BJ (cell line): ENCODE data around the gene CLSTN2. TPM values are rescaled to one million over a fixed set of nuclear protein-coding genes. Genes with fewer than 3 reads are reported as not detected.

Experiments
- CTCF ChIA-PET: fragments of 350-600 bp; formaldehyde crosslinking; extraction: SDS; loops from one replicate; lab custom pipeline; 2021; ENCODE audit warnings: antibody characterized with exemption, inconsistent platforms; lab: Yijun Ruan, JAX
- POLR2A ChIA-PET: fragments of 300-600 bp; sonication (Branson Sonifier 250); formaldehyde crosslinking; extraction: SDS; loops from one replicate; lab custom pipeline; 2021; ENCODE audit warnings: antibody characterized with exemption; lab: Charles Lee
- DNase-seq: peaks from one replicate; pipeline ENCODE4 v3.0.0-alpha.2; 2011; ENCODE audit warnings: low read depth
- H3K27me3 ChIP-seq: 2 replicates; pipeline ENCODE4 v1.6.0; 2011; ENCODE audit warnings: low read length; ENCODE audit not compliant: control insufficient read depth, insufficient read depth
- H3K36me3 ChIP-seq: 2 replicates; pipeline ENCODE4 v1.5.1; 2011; ENCODE audit warnings: low read length; ENCODE audit not compliant: control insufficient read depth, insufficient read depth
- H3K4me3 ChIP-seq: 2 replicates; pipeline ENCODE4 v1.5.1; 2011; ENCODE audit warnings: low read depth, mild to moderate bottlenecking, control low read depth, low read length
- polyA plus RNA-seq: library from polyadenylated mRNA; depleted of rRNA; stranded (reverse); fragments of >200 nt; gene quantifications from 2 replicates; pipeline ENCODE4 v1.2.3, GENCODE V29; 2011
- TF ChIP-seq, protein P1 (sequence below): IDR thresholded peaks from 2 replicates; pipeline ENCODE4 v1.5.1; 2011; ENCODE audit warnings: low read depth, mild to moderate bottlenecking, control low read depth, inconsistent platforms, low read length, moderate library complexity; ENCODE audit not compliant: insufficient read depth

CLSTN2 gene
- polyA plus RNA-seq, 1 experiment, result 1.8 TPM

DNA sequence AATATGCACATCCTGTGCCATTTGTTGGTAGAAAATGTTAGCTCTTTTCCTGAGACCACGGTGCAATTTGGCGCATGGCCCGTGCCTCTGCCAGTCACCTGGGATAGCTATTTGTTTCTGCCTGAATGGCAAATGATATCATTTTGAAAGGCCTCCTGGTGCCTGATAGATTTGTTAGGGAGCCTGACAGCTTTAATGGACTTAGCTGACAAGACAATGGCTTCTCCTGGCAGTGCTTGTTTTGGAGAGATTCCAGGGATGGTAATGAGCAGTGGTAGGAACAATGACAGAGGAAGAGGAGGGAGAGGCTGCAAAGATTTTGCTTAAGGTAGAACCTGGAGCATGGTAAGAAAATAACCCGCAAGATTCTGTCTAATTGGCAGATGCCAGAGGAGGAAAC, 268.5 kb downstream of the CLSTN2 start:
- no peak overlapping the region for H3K4me3 ChIP-seq
- H3K27me3 ChIP-seq, result no peaks in the 10 kb centered on the region
- CTCF ChIA-PET, result no interaction called here

DNA sequence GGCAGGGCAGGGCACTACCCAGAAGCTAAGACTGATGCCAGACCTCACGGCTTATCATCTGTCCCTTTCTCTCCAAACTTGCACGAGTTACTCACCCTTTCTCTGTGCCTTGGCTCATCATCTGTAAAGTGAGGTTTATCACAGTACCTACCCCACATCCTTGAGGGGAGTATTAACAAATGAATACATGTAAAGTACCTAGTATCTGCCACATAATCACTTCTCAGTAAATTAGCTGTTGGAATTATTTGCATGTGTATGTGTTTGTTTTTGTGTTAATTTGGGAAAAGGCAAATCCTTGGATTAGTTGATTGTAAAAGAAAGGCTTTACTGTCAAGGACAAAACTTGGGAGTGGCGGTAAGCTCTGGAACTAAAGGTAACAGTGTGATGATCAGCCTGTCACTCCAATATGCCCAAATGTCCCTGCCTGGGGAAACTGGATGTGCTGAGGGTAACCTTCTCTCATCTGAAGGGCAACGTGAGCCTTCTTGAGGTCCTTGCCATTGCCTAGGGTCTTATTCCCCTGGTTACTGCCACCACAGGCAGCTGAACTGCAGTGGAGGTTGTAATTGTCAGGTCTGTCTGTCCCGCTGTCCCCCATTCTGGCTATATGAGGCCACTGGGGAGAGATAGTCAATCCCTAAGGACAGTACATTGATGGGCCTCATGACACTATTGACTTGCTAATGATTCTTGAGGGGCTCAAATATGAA, 269.4 kb downstream of the CLSTN2 start:
- no peaks in the 10 kb centered on the region for H3K36me3 ChIP-seq
- DNase-seq, result no peak
- TF ChIP-seq, protein P1, sequence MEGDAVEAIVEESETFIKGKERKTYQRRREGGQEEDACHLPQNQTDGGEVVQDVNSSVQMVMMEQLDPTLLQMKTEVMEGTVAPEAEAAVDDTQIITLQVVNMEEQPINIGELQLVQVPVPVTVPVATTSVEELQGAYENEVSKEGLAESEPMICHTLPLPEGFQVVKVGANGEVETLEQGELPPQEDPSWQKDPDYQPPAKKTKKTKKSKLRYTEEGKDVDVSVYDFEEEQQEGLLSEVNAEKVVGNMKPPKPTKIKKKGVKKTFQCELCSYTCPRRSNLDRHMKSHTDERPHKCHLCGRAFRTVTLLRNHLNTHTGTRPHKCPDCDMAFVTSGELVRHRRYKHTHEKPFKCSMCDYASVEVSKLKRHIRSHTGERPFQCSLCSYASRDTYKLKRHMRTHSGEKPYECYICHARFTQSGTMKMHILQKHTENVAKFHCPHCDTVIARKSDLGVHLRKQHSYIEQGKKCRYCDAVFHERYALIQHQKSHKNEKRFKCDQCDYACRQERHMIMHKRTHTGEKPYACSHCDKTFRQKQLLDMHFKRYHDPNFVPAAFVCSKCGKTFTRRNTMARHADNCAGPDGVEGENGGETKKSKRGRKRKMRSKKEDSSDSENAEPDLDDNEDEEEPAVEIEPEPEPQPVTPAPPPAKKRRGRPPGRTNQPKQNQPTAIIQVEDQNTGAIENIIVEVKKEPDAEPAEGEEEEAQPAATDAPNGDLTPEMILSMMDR, result no peak
- H3K4me3 ChIP-seq, result no peak overlapping the region
- ChIA-PET POLR2A (no interaction called here), CTCF (no interaction called here)
- no peaks in the 10 kb centered on the region for H3K27me3 ChIP-seq

More for the DNA sequence above, 268.5 kb downstream of the CLSTN2 start:
- POLR2A ChIA-PET, result no interaction called here
- TF ChIP-seq, protein P1, result no peak
- no peak for DNase-seq
- H3K36me3 ChIP-seq, result no peaks in the 10 kb centered on the region

DNA sequence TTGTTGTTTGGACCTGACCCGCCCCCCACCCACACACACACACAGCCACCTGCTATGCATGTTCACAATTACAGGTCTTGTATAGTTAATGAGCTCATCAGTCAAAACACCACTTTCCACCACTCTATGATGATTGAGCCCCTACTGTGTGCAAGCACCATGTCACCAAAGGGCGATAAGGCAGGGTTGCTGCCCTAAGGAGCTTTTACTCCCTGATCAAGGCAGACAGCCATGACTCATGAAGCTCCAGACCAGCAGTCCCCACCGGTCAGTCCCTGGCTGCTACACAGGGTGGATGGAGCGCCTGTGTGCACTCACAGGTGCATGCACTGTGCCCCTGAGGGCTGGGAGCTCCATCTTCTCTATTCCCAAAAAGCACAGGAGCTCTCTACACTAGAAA, 270.6 kb downstream of the CLSTN2 start:
- no peak for DNase-seq
- TF ChIP-seq, protein P1, result no peak
- Histone ChIP-seq H3K27me3 (no peaks in the 10 kb centered on the region), H3K36me3 (no peaks in the 10 kb centered on the region), H3K4me3 (no peak overlapping the region)
- ChIA-PET POLR2A (no interaction called here), CTCF (no interaction called here)

DNA sequence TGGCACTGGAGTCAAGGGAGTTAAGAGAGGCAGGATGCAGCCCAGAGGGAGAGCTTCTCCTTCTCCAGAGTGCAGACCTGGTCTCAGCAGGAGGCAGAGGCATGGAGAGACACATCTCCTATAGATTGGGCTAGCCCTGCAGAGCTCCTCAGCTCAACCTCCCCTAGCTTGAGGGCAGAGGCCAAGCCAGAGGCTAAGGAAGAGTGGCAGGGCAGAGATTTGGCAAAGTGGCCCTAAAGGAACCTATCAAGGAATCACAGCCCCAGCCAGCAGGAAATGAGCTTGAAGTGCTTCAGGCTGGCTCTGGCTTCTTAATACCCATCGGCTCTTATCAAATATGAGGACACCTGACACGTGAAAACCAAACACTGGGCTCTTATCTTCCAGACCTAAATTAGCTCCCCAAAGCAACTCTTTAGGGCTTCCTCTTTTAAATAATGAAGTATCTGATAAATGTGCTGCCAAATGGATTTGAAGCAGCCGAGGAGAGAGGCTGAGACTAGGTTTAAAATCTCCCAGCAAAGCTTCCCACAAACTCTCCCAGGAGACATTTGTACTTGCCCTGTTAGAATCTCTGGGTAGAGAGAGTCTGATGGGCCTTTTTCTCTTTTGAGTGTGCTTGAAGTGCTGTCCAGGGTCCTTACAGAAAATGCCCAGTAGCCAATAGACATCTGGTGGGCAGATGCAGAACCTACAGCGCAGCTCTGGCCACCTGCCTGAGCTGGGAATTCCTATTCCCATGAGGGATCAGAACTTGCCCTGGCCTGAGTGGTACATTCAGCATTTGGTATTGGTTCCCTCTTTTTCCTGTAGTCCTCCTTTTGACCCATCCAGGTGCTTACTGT, 271.4 kb downstream of the CLSTN2 start:
- CTCF ChIA-PET, result no interaction called here

DNA sequence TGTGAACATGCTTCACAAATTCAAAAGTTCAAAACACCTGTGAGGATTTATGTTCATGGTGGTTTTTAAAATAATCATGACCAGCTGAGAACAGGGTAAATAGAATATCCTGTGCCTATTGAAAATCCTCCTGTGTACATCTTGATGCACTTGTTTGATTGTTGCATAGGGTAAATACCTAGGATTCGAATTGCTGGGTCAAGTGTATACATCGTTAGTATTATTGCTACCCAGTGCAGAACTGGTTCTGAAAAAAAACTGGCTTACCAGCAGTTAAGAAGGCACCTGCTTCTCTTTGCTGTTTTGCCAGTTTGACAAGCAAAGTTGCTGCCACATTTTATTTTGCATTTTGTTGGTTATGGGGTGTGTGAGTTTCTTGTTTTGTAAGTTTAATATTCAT, 272.6 kb downstream of the CLSTN2 start:
- Histone ChIP-seq H3K36me3 (no peaks in the 10 kb centered on the region), H3K27me3 (no peaks in the 10 kb centered on the region), H3K4me3 (no peak overlapping the region)
- ChIA-PET CTCF (no interaction called here), POLR2A (no interaction called here)
- TF ChIP-seq, protein P1, result no peak
- no peak for DNase-seq

More for the DNA sequence above, 271.4 kb downstream of the CLSTN2 start:
- Histone ChIP-seq H3K36me3 (no peaks in the 10 kb centered on the region), H3K27me3 (no peaks in the 10 kb centered on the region), H3K4me3 (no peak overlapping the region)
- DNase-seq, result no peak
- TF ChIP-seq, protein P1, result no peak
- POLR2A ChIA-PET, result no interaction called here
